Activated CD8-positive, alpha-beta memory T cell treated with anti-CD3 and anti-CD28 coated beads for 1 hour (primary cell): ENCODE measurements around the gene BOLA2B.
"Not testable (repeated sequence)": the region's sequence is repeated elsewhere in the genome, so short reads cannot be mapped to it uniquely, and the experiment has no call there.

Experiments
- DNase-seq, 2 donors: peaks; one replicate each; pipeline ENCODE4 v3.0.0-alpha.2; 2020; ENCODE audit warnings: low read depth in 1 of 2; ENCODE audit errors: extremely low read depth in 1 of 2

BOLA2B gene

DNA sequence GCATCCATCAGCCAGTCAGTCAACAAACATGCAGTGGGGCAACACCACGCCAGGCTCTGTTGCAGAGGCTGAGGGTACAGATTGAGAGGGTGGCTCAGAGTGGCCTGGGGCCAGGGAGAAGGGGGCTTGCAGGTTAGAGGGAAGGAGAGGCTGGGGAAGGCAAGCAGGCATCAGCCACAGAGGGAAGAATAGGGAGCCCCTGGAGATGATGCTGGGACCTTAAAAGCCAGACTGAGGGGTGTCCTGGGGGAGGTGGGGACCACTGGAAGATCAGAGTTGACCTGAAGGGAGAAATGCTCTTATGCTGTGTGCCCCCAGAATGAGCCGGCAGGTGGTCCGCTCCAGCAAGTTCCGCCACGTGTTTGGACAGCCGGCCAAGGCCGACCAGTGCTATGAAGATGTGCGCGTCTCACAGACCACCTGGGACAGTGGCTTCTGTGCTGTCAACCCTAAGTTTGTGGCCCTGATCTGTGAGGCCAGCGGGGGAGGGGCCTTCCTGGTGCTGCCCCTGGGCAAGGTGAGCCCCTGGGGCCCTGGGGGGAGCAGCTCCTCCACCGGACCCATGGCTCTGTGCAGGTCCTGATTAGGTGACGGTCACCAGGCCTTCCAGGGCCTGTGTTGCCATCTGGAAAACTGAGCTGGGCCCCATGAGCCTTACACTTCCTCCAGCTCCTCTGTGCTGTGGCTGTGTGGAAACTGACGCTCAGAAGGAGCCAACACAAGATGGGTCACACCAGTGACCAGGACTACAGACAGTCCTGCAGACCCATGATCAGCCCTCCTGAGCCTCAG, 8.4 kb downstream of the BOLA2B start:
- peak in 1 of 2 donors; percentile 6 for DNase-seq

DNA sequence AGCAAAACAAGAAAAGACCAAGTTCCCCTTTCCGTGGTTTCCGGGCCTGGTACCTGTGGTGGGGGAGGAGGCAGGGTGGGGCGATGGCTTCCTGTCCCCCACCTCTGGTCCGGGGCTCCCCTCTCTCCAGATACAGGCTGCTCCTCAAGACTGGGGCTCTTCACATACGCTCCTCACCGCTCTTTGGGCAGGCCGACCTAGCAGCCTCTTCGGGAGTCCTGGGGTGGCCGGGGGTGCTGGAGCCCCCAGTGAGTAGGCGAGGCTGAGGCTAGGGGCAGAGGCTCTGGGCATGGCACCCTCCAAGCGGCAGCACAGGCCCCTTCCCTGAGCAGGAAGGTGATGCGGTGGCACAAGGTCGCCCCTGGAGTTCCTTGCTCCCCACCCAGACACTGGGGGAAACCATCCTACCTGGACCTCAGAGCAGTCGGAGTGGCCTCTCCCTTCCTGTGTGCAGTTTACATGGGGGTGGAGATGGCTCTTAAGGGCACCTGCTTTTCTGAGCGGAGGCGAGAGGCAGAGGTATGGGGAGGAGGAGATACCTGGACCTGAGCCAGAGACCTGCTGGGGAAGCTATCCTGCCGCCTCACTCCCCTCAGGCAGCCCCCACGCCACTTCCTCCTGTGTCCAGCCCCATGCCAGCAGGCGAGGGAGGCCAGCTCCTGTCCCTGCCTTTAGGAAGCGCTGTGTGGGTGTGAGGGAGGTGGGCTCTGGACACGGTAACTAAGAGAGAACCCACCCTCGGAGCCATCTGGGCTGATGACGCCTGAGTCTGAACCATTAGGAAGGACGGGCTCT, 9.2 kb downstream of the BOLA2B start:
- DNase-seq: peak in 1 of 2 donors; percentile 59

DNA sequence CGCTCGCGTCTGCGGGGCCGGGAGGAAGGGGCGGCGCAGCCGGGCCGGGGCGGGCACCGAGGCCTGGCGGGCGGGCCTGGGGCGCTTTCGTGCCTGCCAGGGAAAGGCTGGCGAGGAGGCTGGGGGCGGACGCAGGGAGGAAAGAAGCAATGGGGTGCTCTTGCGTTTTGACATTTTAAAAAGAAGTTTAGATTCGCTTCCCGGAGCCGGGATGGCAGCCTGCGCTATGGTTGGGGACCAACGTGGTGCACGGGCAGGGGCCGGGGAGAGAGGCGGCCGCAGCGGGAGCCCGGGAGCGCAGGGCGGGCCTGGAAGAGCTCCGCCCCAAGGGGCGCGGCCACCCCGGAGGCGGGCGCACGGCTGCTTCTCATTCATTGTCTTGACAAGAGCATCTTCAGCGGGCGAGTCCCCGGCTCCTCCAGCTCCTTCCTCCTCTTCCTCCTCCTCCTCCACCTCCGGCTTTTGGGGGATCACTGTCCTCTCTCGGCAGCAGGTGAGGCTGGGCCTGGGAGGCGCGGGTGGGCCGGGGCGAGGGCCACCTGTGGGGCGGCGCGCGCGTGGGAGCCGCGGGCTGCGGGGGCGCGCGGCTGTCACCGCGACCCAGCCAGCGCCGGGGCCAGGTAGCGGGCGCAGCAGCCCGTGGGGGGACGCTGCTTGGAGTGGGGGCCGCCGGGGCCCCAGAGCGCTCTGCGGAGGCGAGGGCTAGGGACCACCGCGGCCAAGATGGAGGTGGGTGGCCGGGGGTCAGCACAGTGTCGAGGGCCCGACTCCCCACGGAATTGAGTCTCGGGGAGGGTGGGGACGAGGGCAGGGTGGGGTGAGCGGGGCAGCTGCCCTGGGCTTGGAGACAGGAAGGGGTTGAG, 10.0 kb downstream of the BOLA2B start, which contains the start of gene CORO1A:
CORO1A (plus strand) TSS at position 370 of the 863 bp plus-strand sequence. CDS start 1,608 bp downstream, outside the sequence.
- peak in 1 of 2 donors; percentile 74 for DNase-seq

DNA sequence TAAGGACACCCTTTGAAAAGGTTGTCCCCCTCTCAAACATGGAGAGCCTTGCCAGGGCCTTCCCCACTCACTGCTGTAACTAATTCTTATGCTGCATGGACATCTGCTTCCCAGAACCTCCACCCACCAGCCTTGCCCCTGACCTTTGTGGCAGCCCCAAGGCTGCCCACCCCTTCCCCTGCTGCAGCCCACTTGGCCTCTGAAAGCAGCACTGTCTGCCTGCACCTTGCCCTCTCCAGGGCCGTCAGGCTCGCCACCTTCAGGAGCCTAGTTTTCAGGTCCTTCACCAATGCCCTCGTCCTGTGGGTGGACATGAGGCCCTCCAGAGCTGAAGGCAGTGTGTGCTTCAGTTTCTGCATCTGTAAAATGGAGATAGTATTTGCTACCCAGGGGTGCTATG, 12.7 kb downstream of the BOLA2B start:
- DNase-seq: no peak

DNA sequence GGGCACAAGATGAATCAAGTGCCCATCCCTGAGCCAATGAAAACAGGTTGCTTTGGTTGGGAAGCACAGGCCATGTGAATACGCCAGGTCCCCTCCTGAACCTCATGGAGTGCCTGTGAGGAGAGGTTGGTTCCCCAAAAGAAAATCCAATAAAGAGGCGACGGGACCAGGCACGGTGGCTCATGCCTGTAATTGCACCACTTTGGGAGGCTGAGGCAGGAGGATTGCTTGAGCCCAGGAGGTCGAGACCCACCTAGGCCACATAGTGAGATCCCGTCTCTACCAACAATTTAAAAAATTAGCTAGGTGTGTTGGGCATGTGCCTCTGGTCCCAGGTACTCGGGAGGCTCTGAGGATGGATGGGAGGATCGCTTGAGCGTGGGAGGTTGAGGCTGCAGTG, 13.5 kb downstream of the BOLA2B start:
- DNase-seq: no peak

DNA sequence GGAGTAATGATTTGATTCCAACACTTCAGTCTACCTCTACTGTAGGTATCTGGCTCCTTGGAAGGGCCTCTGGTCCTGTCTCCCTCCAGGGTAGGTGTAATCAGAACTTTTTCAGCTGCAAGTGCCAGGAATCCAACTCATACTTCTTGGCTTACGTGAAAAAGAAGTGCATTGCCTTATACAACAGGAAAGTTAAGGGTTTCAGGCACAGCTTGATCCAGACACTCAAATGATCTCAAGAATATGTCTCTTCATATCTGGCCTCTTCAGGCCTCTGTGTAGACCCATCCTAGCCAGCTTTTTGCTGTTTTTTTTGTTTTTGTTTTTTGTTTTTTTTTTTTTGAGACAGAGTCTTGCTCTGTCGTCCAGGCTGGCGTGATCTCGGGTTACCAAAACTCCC, 14.3 kb downstream of the BOLA2B start:
- DNase-seq: no peak

DNA sequence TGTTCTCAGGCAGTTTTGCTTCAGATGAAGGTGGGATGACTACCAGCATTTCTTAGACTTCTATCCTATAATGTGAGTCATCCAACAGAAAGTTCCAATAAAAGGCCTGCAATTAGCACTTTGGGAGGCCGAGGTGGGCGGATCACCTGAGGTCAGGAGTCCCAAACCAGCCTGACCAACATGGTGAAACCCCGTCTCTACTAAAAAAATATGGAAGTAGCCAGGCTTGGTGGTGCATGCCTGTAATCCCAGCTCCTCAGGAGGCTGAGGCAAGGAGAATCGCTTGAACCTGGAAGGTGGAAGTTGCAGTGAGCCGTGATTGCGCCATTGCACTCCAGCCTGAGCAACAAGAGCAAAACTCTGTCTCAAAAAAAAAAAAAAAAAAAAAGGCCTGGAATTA, 16.6 kb downstream of the BOLA2B start:
- DNase-seq: not testable (repeated sequence)

DNA sequence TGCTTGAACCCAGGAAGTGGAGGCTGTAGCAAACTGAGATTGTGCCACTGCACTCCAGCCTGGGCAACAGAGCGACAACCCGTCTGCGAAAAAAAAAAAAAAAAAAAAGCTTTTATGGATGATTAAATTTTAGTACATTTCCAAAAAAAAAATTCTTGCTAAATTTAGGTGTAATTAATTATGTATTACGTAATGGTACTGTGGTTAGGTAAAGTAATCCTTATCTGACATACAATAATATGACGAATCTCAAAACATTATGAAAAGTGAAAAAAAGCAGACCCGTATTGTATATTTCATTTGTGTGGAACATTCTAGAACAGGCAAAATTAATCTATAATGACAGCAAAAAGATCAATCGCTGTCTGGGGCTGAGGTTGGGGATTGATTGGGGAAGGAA, 20.4 kb downstream of the BOLA2B start:
- no peak for DNase-seq

DNA sequence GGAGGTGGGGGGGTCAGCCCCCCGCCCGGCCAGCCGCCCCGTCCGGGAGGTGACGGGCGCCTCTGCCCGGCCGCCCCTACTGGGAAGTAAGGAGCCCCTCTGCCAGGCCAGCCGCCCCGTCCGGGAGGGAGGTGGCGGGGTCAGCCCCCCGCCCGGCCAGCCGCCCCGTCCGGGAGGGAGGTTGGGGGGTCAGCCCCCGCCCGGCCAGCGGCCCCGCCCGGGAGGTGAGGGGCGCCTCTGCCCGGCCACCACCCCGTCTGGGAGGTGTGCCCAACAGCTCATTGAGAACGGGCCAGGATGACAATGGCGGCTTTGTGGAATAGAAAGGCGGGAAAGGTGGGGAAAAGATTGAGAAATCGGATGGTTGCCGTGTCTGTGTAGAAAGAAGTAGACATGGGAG, 23.3 kb downstream of the BOLA2B start:
- DNase-seq: not testable (repeated sequence)

DNA sequence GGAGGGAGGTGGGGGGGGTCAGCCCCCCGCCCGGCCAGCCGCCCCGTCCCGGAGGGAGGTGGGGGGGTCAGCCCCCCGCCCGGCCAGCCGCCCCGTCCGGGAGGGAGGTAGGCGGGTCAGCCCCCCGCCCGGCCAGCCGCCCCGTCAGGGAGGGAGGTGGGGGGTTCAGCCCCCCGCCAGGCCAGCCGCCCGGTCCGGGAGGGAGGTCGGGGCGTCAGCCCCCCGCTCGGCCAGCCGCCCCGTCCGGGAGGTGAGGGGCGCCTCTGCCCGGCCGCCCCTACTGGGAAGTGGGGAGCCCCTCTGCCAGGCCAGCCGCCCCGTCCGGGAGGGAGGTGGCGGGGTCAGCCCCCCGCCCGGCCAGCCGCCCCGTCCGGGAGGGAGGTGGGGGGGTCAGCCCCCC, 24.1 kb downstream of the BOLA2B start:
- not testable (repeated sequence) for DNase-seq

DNA sequence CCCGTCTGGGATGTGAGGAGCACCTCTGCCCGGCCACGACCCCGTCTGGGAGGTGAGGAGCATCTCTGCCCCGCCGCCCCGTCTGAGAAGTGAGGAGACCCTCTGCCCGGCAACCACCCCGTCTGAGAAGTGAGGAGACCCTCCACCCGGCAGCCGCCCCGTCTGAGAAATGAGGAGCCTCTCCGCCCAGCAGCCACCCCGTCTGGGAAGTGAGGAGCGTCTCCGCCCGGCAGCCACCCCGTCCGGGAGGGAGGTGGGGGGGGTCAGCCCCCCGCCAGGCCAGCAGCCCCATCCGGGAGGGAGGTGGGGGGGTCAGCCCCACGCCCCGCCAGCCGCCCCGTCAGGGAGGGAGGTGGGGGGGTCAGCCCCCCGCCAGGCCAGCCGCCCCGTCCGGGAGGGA, 24.7 kb downstream of the BOLA2B start:
- DNase-seq: not testable (repeated sequence)

DNA sequence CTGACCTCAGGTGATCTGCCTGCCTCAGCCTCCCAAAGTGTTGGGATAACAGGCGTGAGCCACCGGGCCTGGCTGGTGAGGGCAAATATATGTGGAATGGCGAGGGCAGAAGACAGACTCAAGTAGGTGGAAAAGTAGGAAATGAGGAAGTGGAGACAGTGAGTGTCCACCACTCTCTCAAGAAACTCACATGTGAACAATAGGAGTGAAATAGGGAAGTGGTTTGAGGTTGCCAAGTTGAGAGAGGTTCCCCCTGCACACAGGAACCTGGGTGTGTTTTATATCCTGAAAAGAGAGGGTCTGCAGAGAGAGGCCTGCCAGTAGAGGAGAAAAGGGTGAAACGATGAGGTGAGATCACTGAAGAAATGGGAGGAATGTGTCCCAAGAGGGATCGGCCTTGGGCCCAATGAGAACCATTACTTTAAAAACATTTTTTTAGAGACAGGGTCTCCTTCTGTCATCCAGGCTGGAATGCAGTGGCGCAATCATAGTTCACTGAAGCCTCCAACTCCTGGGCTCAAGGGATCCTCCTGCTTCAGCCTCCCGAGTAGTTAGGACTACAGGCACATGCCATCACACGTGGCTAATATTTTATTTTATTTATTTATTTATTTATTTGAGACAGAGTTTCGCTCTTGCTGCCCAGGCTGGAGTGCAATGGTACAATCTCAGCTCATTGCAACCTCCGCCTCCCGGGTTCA, 27.1 kb downstream of the BOLA2B start:
- no peak for DNase-seq

DNA sequence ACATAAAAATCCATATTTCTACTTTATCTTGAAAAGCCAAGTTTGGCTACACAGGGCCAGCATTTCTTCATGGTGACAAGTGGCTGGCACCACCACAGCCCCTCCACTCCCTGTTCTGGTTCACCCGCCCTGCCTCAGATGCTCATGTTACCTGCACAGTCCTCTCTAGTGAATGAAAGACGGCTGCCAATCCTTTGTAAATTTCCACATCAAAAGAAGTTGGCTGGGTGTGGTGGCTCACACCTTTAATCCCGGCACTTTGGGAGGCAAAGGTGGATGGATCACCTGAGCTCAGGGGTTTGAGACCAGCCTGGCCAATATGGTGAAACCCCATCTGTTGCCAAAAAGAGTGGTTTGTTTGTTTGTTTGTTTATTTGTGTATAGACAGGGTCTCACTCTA, 29.9 kb downstream of the BOLA2B start:
- no peak for DNase-seq

DNA sequence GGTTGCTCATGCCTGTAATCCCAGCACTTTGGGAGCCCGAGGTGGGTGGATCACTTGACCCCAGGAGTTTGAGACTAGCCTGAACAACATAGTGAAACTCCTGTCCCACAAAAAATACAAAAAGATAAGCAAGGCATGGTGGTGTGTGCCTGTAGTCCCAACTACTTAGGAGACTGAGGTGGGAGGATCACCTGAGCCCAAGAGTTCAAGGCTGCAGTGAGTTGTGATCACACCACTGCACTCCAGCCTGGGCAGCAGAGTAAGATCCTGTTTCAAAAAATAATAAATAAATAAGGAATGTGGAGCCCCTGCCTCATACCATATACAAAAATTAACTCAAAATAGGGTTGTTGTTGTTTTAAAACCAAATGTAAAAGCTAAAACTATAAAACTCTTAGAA, 36.3 kb downstream of the BOLA2B start:
- DNase-seq: no peak

DNA sequence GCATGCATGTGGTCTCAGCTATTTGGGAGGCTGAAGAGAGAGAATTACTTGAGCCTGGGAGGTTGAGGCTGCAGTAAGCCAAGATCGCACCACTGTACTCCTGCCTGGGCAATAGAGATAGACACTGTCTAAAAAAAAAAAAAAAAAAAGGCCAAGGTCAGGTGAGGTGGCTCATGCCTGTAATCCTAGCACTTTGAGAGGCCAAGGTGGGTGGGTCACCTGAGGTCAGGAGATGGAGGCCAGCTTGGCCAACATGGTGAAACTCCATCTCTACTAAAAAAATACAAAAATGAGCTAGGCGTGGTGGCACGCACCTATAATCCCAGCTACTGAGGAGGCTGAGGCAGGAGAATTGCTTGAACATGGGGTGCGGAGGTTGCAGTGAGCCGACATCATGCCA, 38.3 kb downstream of the BOLA2B start:
- DNase-seq: no peak

DNA sequence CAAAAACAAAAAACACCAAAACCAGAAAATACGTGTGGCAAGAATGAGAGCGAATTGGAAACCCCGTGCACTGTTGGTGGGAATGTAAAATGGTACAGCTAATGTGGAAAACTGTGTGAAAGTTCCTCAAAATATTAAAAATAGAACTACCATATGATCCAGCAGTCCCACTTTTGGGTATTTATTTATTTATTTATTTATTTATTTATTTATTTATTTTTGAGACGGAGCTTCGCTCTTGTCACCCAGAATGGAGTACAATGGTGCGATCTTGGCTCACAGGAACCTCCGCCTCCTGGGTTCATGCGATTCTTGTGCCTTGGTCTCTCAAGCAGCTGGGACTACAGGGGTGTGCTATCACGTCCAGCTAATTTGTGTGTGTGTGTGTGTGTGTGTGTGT, 40.9 kb downstream of the BOLA2B start:
- no peak for DNase-seq

DNA sequence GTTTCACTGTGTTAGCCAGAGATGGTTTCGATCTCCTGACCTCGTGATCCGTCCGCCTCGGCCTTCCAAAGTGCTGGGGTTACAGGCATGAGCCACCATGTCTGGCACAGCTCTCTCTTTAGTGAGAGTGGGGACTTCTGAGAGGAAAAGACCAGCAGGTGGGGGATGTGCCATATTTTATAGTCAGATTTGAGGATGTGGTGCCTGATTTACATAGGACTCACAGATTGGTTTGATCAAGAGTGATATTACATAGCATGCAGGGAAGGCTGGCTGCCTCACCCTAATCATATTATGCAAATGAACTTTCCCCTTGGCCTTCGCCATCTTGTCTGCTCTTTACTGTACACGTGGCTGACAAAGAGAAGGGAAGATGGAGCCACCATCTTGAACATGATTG, 42.4 kb downstream of the BOLA2B start:
- no peak for DNase-seq

DNA sequence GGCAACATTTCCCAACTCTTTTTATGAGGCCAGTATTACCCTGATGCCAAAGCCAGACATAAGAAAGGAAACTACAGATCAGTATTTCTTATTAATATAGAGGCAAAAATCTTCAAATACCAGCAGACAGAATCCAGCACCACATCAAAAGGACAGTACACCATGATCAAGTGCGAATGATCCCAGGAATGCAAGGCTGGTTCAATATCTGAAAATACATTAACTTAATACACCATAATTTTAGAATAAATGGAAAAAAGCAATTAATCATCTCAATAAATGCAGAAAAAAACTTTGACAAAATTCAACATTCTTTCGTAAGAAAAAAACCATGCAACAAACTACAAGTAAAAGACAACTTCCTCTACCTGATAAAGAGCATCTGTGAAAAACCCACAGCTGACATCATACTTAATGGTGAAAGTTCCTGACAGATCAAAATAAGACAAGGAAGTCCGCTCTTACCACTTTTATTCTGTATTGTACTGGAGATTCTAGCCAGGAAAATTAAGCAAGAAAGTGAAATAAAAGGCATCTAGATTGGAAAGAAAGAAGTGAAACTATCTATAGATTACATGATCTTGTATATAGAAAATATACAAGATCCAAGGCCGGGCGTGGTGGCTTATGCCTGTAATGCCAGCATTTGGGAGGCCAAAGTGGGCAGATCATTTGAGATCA, 44.1 kb downstream of the BOLA2B start:
- no peak for DNase-seq

DNA sequence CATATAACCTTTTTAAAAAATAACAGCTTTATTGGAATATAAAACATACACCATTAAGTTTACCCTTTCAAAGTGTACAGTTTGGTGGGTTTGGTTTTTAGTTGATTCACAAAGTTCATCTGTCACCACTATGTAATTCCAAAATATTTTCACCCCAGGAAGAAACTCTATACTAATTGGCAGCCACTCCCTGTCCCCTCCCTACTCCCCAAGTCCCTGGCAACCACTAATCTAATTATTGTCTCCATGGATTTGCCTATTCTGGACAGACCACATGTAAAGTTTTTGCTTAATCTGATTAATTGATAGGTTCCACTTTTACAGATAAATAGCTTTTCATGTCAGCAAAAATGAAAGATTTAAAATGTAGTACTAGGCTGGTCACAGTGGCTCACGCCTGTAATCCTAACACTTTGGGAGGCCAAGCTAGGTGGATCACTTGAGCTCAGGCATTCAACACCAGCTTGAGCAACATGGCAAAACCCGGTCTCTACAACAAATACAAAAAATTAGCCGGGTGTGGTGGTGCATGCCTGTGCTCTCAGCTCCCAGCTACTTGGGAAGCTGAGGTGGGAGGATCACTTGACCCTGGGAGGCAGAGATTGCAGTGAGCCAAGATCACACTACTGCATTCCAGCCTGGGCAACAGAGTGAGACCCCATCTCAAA, 45.5 kb downstream of the BOLA2B start:
- no peak for DNase-seq
